A673 (cell line): ENCODE results near the gene CKAP2L. TPM values are rescaled to one million over a fixed set of nuclear protein-coding genes. Genes with fewer than 3 reads are reported as not detected.

Experiments
- BruUV-seq: library from RNA; stranded (reverse); fragments of 400-500 nt; replicated peaks from 2 replicates; lab custom pipeline; 2021; lab: Mats Ljungman, UMichigan
- CTCF ChIA-PET: fragments of 300-600 bp; sonication (Branson Sonifier 250); formaldehyde crosslinking; loops from one replicate; lab custom pipeline; 2022; ENCODE audit warnings: antibody characterized with exemption; lab: Charles Lee
- POLR2A ChIA-PET: fragments of 300-600 bp; sonication (Branson Sonifier 250); formaldehyde crosslinking; loops from one replicate; lab custom pipeline; 2022; ENCODE audit warnings: antibody characterized with exemption; ENCODE audit not compliant: low non-redundant PET; lab: Charles Lee
- DNase-seq: peaks from one replicate; pipeline ENCODE4 v3.0.0-alpha.2; 2015; ENCODE audit warnings: low spot score
- H3K27ac ChIP-seq: fragments of 200-600 bp; sonication (generic); 2 replicates; pipeline ENCODE4 v1.5.1; 2016; ENCODE audit warnings: mixed run types, low read depth, mild to moderate bottlenecking, mixed read lengths, antibody characterized with exemption, low read length; ENCODE audit not compliant: poor library complexity, severe bottlenecking
- H3K27me3 ChIP-seq: fragments of 200-600 bp; sonication (generic); replicated peaks from 2 replicates; pipeline ENCODE4 v1.6.1; 2017; ENCODE audit warnings: mixed run types, low read depth, mild to moderate bottlenecking, mixed read lengths, antibody characterized with exemption, low read length; ENCODE audit not compliant: insufficient read depth, poor library complexity
- H3K36me3 ChIP-seq: fragments of 200-600 bp; sonication (generic); 2 replicates; pipeline ENCODE4 v1.6.1; 2016; ENCODE audit warnings: mixed run types, mild to moderate bottlenecking, mixed read lengths, antibody characterized with exemption, low read length; ENCODE audit not compliant: insufficient read depth, poor library complexity, severe bottlenecking
- H3K4me1 ChIP-seq: fragments of 200-600 bp; sonication (generic); 2 replicates; pipeline ENCODE4 v1.6.1; 2017; ENCODE audit warnings: mixed run types, mild to moderate bottlenecking, mixed read lengths, antibody characterized with exemption, low read length; ENCODE audit not compliant: insufficient read depth, poor library complexity, severe bottlenecking
- H3K4me3 ChIP-seq: fragments of 200-600 bp; sonication (generic); 2 replicates; pipeline ENCODE4 v1.5.1; 2016; ENCODE audit warnings: low read depth, mixed run types, mild to moderate bottlenecking, mixed read lengths, low read length; ENCODE audit not compliant: poor library complexity, severe bottlenecking
- H3K9me3 ChIP-seq: fragments of 200-600 bp; sonication (generic); 2 replicates; pipeline ENCODE4 v1.6.1; 2016; ENCODE audit warnings: mixed run types, low read depth, mild to moderate bottlenecking, mixed read lengths, antibody characterized with exemption, low read length; ENCODE audit not compliant: poor library complexity, severe bottlenecking
- CTCF ChIP-seq: fragments of 300-800, 200-600 bp; sonication (generic); conservative IDR thresholded peaks from 2 replicates; pipeline ENCODE4 v1.5.1; 2017; ENCODE audit warnings: low read depth, mild to moderate bottlenecking, antibody characterized with exemption, low read length, moderate library complexity, mixed read lengths
- EZH2 ChIP-seq: fragments of 200-600 bp; sonication (generic); IDR thresholded peaks from 2 replicates; pipeline ENCODE4 v1.6.1; 2017; ENCODE audit warnings: borderline replicate concordance, low read depth, mild to moderate bottlenecking, mixed read lengths, antibody characterized with exemption, low read length; ENCODE audit not compliant: poor library complexity, severe bottlenecking
- intact Hi-C: fragments of 100-400 bp; cut with micrococcal nuclease; formaldehyde crosslinking; loops from one replicate; pipeline ENCODE4 v1.10.0; 2022; ENCODE audit not compliant: unreplicated experiment
- total RNA-seq: library from RNA; stranded (reverse); gene quantifications from 2 replicates; pipeline ENCODE4 v1.2.3, GENCODE V29; 2021

Gene CKAP2L
- total RNA-seq, 1 experiment from 2014 or later, result 49.6 TPM

GRCh38 chr2:112791693-112792230 is 27.4 kb upstream of the CKAP2L start:
- TF ChIP-seq EZH2, result no peak
- no peak for TF ChIP-seq CTCF
- Histone ChIP-seq H3K4me1 (peaks cover 4% of the 10 kb centered on the region), H3K9me3 (no peaks in the 10 kb centered on the region), H3K27ac (no peak overlapping the region), H3K27me3 (no peaks in the 10 kb centered on the region), H3K4me3 (no peak overlapping the region), H3K36me3 (no peaks in the 10 kb centered on the region)
- no TSS peak for BruUV-seq
- ChIA-PET POLR2A (no interaction called here), CTCF (no interaction called here)
- DNase-seq, result no peak
- intact Hi-C loops, result no loop called here

GRCh38 chr2:112791019-112791418 is 26.6 kb upstream of the CKAP2L start:
- TF ChIP-seq CTCF, result no peak
- TF ChIP-seq EZH2, result no peak
- ChIA-PET CTCF (interaction anchor here (0.6 kb wide), 1 partner anchor 23 kb away, joined by 4 read pairs; no protein-coding TSS in a partner anchor), POLR2A (no interaction called here)
- Histone ChIP-seq H3K4me1 (peaks cover 4% of the 10 kb centered on the region), H3K27ac (no peak overlapping the region), H3K4me3 (no peak overlapping the region), H3K36me3 (no peaks in the 10 kb centered on the region), H3K27me3 (no peaks in the 10 kb centered on the region), H3K9me3 (no peaks in the 10 kb centered on the region)
- intact Hi-C loops, result no loop called here
- no peak for DNase-seq
- no TSS peak for BruUV-seq

GRCh38 chr2:112790305-112790704 is 25.9 kb upstream of the CKAP2L start:
- Histone ChIP-seq H3K36me3 (no peaks in the 10 kb centered on the region), H3K27me3 (no peaks in the 10 kb centered on the region), H3K27ac (no peak overlapping the region), H3K4me3 (no peak overlapping the region), H3K4me1 (peaks cover 4% of the 10 kb centered on the region), H3K9me3 (no peaks in the 10 kb centered on the region)
- ChIA-PET CTCF (interaction anchor here (0.6 kb wide), 1 partner anchor 23 kb away, joined by 4 read pairs; no protein-coding TSS in a partner anchor), POLR2A (no interaction called here)
- intact Hi-C loops, result no loop called here
- no TSS peak for BruUV-seq
- DNase-seq, result no peak
- TF ChIP-seq CTCF, result no peak
- no peak for TF ChIP-seq EZH2
